GM18498 (cell line): ENCODE results near the gene MAP2K5.

Experiments
- ATAC-seq: cut with Tn5 transposase; IDR thresholded peaks from one replicate; pipeline ENCODE4 v1.9.1; 2021; ENCODE audit warnings: mild to moderate bottlenecking, moderate library complexity; ENCODE audit not compliant: unreplicated experiment

The MAP2K5 gene

DNA sequence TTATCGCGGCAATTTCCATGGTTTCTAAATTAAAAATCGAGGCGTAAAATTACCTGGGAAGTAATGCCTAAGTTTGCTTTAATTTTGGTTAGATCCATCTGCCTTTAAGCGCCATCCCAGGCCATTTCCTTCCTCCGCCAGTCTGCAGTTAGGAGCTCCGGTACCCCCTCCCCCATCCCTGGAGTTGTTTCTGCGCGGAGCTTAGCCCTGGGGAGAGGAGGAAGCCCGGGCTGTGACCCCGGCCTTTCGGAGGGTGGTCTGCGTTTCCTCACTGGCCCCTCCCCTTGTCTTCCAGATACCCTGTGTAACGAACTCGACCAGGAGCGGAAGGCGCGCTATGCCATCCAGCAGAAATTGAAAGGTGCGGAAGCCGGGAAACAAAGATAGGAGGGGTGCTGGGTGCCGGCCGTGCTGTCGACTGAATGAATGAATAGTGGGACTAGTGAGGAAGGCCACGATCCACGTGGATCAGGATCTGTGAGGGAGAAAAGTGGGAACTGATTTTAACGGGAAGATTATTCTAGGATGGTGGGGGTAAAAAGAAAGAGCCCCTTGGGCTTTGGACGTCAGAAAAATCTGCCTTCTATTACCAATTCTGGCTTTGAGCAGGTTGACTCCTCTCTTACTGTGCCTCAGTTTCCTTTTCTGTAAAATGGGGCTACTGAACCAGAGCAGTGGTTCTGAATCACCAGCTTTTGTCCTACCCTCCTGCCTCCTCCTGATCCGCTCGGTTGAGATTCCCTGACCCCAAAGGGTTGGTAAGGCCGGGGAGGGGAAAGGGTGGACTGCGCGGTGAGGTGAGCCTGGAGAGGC lies 290.6 kb downstream of the MAP2K5 start:
- no peak for ATAC-seq

DNA sequence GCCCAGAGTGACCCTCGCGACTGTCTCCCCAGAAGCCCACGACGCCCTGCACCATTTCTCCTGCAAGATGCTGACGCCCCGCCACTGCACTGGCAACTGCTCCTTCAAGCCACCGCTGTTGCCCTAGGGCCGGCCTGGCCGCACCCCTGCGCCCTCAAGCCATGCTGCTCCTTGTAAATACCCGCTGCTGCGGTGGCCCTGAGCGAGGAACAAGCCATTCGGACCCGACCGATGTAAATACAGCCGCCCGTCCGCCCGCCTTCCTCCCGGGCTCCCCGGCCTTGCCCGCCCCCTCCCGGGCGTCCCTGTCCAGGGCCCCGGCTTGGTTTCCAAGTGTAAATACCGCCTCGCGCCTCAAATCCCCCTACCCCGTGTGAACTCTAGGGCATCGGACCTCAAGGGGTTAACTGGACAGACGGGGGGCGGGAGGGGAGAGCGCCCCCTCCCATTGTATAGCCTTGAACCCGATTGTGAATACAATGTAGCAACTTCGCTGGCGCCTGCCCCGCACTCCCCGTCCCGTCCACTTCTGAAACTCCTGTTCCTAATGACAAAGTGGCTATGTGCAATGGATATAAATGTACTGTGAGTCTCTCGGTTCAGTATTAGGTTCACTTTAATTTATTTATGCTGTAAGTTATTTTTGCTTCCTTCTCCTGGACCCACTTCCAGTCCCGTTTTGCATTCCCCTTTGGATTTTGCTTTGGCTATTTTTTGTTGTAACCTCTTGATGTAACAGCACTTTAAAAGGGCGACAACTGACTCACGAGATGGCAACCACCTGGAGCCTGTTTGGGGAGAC lies 291.4 kb downstream of the MAP2K5 start:
- no peak for ATAC-seq

DNA sequence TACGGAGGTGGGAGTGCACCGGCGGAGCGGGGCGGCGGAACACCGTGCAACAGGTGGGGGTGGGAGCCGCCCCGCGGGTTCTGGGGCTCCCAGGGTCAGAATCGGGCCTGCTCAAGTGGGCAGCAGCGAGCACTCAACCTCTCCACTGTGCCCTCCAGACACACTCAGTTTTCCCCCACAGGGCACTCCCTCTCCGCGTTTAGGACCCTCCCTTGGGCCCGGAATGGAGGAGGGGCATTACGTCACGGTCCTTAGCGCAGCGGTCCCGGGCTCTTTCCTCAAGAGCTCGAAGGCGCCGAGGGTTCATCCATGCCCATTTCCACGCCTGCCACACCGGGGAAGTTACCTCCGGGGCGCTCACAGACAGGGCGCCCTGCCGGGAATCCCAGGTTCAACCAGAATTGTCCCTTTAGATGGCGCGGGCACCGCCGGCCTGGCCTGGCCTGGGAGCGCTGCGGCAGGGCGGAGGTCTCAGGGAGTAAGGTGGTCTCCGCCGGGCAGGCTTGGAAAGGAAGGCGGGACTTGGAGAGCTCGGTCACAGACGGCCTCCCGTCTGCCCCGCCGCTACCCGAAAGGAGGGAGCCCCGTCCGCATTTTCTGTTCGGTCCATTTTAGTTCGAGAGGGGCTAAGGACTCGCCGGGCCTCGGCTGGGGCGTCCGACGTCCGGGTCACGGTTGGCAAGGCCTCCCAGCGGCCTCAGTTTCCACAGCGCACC lies 292.2 kb downstream of the MAP2K5 start:
- ATAC-seq, result no peak

DNA sequence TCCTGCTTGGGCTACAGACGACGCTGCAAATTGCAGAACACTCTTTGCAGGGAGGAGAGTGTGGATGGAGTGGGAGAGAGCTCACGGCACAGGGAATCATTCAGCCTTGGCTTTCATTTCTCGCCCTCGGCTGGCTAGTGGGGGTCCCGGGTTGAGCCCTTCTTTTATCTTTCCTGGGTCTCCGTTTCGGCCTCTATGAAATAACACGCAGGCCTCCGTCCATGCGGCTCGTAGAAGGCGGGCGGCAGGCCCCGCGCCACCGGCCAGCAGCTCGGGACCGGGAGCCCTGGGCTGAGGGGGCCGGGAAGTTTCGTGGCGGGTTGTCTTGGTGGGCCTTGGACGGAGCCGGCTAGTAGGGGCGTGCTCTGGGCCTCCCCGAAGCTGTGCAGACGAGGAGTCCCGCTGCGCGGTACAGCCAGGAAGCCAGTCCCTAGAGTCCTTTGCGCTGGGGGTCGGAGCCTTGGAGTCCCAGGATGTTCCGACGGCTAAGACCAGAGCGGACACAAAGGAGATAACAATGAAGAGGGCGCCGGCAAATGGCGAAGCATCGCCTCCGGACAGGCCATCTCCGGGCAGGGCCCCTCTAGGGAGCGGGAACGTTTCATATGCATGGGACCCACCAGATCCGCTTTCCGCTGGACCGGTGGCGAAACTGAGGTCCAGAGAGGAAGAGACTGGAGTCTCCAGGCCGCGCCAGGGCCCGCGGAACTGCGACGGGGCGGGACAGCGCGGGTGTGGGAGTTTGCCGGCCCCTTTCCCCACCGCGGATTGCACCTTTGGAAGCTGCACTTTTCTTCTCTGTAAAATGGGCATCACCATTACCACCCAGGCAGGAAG lies 293.0 kb downstream of the MAP2K5 start:
- ATAC-seq, result no peak

DNA sequence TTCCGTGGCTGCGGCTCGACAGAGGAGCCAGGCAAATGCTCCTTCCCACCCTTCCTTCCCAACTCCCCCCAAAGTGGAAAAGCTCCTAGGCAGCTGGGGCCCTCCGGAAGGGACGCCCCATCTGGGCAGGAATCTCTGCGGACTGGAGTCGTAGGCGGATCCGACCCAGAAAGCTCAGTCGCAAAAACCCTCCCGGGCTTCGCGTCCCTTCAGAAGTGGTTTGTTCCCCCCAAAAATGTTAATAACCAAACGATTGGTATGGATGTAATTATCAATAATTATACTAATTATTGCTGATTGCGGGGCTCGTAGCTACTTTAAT lies 293.6 kb downstream of the MAP2K5 start:
- no peak for ATAC-seq

DNA sequence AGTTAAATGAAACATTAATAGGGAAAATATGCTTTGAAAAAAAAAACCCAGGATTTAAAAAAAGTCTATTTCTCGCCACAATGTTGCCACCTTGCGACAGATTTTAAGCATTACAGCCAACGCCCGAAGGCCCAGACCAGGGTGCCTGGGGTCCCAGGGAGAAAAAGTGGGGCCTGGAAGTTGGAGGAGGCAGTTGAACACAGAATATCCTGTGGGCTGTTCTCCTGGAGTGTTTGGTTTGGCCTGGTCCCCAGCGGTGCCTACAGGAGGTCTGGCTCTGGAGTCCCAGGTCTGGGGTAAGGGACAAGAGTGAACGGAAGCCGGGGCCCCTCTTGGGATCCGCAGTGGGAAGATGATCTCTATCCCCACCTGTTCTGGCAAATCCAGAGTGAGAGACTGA lies 294.0 kb downstream of the MAP2K5 start:
- ATAC-seq, result no peak

DNA sequence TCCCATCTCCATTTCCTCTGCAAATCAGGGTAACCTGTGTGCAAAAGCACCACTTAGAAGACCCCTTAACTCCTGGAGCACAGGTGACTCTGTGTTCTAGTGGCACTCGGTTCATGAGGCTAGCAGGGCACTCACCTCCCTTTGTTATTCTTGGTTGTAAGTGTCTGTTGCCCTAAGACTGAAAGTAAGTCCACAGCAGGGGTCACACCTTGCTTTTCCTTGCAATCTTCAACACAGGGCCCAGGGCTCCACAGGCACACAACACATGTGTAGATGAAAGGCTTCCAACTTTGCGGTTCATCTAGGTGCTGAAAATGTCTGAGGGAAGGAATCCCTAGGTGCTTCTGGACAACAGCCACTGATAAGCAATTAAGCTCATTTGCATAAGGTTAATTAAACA lies 294.5 kb downstream of the MAP2K5 start:
- no peak for ATAC-seq

DNA sequence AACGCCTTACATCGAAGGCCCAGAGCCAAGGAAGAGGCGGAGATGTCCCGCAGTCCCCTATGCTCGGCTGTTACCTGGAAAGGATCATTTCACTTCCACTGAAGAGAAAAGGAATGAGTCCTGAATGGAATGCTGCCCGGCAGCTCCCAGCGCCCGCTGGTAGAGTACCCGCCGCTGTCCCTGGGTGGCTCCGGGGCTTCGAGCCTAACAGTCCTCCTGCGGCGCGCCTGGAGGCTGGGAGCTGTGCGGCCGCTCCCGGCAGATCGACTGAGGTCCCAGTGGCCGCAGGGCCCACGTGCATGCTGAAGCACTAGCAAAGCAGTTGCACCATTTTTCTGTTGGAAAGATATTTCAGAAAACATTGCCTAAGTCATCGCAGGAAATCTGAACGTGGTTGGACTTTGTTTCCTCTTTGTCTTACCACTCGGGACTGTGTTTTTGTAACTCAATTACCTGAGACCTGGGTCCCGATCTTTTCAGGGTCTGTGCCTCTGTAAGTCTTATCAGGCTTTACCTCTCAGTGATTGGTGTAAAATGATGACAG lies 296.4 kb downstream of the MAP2K5 start:
- no peak for ATAC-seq

- ATAC-seq, result peak; percentile 17
These were observed 297.0 kb downstream of the MAP2K5 start for GRCh38 chr15:67839499-67839928.

GRCh38 chr15:67839929-67840748 lies 297.6 kb downstream of the MAP2K5 start, which contains the start of gene RNU6-1:
Gene RNU6-1 (minus strand): TSS chr15:67840045.
- ATAC-seq, result peak; percentile 81

DNA sequence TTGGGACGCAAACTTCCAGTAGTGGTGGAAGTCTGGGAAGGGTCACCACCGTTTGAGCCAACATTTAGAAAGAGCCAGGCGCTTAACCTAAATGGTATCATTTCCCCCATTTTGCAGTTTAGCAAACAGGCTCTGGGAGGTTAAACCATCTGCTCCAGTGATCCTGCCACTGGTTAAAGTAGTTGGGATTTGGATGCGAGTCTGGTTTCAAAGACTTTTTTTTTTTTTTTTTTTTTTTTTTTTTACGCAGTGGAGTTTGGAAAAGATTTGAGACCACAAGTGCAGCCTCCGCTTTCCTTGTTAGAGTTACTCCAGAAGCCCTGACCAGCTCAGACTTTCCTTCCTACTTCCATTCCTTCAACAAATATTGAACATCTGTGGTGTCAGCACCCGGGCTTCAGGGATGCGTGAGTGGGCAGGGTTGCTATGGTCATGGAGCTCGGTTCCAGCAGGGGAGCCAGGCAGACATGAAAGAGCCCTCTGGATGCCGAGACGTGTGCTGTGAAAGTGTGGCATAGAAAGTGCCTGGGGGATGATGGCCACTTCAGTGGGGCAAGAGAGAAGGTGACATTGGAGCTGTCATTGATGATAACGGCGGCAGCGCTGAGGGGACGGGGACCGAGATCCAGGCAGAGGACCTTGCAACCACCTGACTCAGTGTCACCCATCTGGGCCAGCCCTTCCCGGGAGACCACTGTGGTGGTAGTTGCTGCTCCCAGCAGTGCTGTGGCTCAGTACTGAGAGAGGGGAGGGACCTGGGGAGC lies 298.4 kb downstream of the MAP2K5 start:
- ATAC-seq, result no peak

GRCh38 chr15:67841513-67841762 lies 298.9 kb downstream of the MAP2K5 start:
- no peak for ATAC-seq

DNA sequence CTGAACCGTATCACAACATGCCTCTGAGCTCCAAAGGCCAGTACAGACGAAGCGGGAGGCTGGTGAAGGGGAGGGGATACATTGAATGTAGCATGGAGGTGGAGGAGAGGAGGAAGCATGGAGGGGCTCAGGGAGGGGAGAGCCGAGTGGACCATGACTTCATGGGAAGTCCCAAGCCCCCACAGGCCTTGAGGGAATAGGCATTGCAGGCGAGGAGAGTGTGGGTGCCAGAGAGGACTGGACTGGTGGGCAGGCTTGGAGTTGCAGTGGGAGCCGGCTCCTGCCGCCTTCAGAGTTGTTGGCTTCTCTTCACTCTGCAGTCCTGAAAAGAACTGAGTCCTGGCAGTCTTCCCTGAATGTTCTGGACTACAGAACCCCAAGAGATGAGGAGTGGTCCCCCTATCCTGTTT lies 300.6 kb downstream of the MAP2K5 start:
- ATAC-seq, result no peak

DNA sequence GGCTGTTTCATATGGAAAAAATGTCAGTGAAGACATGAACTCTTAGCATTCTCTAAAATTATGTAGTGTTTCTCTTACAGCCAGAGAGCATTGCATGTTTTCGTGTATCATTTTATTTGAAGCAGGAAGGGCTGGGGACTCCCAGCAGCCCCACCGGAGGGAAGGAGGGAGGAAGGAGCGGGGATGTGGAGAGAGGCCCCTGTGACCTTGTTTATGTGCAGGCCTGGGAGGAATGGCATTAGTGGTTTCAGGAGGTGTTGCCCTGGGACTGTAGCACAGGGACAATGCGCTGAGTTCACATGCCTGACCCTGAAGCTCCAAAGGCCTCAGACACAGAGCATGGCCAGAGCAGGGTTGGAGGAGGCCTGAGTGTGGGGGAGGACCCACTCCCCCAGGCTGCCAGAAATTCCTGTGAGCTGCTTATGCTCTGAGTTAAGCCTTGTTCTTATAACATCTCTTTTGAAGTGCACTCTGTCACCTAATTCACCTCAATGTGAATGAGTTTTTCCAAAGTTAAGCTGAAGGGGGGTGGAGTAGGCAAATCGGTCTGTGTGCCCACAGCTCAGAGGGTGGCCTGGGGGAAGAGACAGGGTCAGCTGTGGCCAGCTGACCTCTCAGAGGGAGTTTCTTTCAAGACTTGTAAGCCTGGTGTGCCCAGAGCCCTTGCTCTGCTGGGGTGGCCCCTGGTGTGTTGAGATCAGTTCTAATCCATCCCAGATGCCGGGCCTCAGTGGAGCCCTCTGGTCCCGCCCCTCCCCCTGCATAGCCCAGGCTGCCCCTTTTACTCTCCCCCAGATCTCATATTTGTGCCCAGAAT lies 301.3 kb downstream of the MAP2K5 start:
- ATAC-seq, result no peak

- ATAC-seq, result no peak
These were observed 303.5 kb downstream of the MAP2K5 start for GRCh38 chr15:67845974-67846373.

DNA sequence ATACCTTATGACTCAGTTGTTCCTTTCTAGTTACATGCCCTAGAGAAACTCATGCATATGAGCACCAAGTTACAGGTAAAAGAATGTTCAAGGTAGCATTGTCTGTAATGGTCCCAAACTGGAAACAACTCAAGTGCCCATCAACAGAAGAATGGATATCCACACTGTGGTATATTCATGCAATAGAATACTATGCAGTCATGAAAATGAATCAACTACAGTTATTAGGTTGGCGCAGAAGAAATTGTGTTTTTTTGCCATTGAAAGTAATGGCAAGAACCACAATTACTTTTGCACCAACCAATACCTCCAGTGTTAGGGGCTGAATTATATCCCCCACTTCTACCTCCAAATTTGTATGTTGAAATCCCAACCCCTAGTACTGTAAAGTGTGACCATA lies 307.0 kb downstream of the MAP2K5 start:
- ATAC-seq, result no peak

DNA sequence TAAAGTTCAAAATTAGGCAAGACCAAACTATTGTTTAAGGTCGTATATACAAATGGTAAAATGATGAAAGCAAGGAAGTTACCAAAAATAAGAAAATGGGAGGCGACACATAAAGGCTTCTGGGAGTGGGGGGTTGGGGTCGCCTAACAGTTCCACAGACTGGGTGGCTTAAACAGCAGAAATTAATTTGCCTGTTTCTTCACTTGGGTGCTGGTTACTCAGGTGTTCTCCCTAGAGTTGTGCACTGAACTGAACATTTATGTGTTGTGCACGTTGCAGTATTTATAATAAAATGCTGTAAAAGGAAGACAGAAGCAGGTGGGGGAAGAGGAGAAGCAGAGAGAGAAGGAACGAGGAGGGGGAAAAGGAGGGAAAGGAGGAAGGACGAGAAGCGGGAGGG lies 307.8 kb downstream of the MAP2K5 start:
- ATAC-seq, result no peak

- ATAC-seq, result no peak
These were observed 308.6 kb downstream of the MAP2K5 start for GRCh38 chr15:67850994-67851571.
